Measurements from ENCODE around the gene DSG4.

DNA sequence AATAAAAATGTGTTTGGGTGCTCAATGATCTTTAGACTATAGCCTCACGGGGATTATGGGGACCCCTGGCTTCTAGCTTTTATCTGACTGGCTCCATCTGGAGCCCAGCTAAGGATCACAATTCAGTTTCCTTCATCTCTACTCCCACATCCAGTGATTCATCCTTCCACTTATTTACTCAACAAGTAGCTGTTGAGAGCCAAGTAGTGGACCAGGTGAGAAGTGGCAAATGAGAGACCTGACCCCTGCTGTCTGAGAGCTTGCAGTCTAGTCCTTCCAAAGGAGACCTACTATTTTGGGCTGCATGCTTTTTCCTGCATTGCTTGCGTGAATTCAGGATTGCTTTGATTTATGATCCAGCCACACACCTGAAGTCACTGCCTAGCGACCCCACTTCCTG is 60.2 kb downstream of the DSG4 start:
- TF ChIP-seq EP300 (IDR thresholded peaks at IDR 0.05; ENCODE audit: low read length): no peak
- TF ChIP-seq, protein P1, sequence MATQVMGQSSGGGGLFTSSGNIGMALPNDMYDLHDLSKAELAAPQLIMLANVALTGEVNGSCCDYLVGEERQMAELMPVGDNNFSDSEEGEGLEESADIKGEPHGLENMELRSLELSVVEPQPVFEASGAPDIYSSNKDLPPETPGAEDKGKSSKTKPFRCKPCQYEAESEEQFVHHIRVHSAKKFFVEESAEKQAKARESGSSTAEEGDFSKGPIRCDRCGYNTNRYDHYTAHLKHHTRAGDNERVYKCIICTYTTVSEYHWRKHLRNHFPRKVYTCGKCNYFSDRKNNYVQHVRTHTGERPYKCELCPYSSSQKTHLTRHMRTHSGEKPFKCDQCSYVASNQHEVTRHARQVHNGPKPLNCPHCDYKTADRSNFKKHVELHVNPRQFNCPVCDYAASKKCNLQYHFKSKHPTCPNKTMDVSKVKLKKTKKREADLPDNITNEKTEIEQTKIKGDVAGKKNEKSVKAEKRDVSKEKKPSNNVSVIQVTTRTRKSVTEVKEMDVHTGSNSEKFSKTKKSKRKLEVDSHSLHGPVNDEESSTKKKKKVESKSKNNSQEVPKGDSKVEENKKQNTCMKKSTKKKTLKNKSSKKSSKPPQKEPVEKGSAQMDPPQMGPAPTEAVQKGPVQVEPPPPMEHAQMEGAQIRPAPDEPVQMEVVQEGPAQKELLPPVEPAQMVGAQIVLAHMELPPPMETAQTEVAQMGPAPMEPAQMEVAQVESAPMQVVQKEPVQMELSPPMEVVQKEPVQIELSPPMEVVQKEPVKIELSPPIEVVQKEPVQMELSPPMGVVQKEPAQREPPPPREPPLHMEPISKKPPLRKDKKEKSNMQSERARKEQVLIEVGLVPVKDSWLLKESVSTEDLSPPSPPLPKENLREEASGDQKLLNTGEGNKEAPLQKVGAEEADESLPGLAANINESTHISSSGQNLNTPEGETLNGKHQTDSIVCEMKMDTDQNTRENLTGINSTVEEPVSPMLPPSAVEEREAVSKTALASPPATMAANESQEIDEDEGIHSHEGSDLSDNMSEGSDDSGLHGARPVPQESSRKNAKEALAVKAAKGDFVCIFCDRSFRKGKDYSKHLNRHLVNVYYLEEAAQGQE (IDR thresholded peaks at IDR 0.05; ENCODE audit: borderline replicate concordance): no peak
- TF ChIP-seq, protein P1 (CRISPR knock-in tag; IDR thresholded peaks at IDR 0.05; ENCODE audit: low read depth): no peak
- TF ChIP-seq GTF2F1 (IDR thresholded peaks at IDR 0.05; ENCODE audit: low read depth, low read length): no peak
- no peak for TF ChIP-seq NFXL1 (CRISPR knock-in tag; IDR thresholded peaks at IDR 0.05)
- TF ChIP-seq, protein P2, sequence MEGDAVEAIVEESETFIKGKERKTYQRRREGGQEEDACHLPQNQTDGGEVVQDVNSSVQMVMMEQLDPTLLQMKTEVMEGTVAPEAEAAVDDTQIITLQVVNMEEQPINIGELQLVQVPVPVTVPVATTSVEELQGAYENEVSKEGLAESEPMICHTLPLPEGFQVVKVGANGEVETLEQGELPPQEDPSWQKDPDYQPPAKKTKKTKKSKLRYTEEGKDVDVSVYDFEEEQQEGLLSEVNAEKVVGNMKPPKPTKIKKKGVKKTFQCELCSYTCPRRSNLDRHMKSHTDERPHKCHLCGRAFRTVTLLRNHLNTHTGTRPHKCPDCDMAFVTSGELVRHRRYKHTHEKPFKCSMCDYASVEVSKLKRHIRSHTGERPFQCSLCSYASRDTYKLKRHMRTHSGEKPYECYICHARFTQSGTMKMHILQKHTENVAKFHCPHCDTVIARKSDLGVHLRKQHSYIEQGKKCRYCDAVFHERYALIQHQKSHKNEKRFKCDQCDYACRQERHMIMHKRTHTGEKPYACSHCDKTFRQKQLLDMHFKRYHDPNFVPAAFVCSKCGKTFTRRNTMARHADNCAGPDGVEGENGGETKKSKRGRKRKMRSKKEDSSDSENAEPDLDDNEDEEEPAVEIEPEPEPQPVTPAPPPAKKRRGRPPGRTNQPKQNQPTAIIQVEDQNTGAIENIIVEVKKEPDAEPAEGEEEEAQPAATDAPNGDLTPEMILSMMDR (IDR thresholded peaks at IDR 0.05 in 2 of 3, conservative IDR thresholded peaks at IDR 0.05 in 1 of 3; ENCODE audit: insufficient read depth in 2 of 3, low read depth in 1 of 3, low read length in 3 of 3): no peak
- no peak for TF ChIP-seq EGR1 (conservative IDR thresholded peaks at IDR 0.05)

Data from K562 (cell line).